Measurements from ENCODE around the gene RGS6. TPM values are rescaled to one million over a fixed set of nuclear protein-coding genes. Genes with fewer than 3 reads are reported as not detected.

Gene RGS6
- polyA plus RNA-seq, 4 donors: 1.1 to 11.3 (median 1.3) TPM

DNA sequence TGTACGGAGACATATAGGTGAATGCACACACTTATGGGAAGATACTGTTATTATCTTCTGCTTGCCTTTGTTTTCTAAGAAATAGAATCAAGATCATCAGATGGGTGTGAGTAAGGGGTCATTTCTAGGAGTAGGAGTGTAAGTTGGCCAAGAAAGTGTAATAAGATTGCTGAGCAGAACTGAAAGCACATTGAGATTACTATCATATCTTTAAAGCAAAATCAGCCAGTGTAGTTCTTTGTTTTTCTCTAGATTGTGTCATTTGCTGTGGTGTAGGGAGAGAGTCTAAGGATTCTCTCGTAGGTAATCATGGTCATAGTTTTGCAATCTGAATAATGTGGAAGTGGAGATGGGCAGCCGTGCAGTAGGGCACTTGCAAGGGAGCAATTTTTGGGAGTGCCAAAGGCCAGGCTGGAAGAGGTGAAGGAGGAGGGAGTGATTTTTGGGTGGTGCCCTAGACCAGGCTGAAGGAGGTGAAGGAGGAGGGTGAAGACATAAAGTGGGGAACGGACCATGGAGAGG, 131.6 kb downstream of the RGS6 start:
- DNase-seq (ENCODE audit: low read depth in 4 of 4, low spot score in 3 of 4): no peak

DNA sequence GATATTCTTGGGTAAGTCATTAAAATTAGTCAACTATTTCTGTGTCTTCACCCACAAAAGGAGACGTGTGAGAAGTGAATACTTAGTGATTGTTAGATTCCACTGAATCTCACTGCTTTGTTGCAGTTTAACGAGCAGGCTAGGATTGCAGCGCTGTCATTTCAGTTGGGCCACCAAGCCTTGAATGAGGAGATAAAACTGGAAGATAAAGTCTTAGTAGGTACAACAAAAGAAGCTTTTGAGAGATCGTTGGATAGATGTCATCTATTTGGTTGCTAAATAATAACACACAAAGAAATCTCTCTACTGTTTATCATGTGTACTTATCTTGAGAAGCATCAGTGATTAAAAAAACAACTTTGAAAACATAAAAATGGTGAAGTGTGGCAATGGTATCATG, 132.3 kb downstream of the RGS6 start:
- no peak for DNase-seq (ENCODE audit: low read depth in 4 of 4, low spot score in 3 of 4)

DNA sequence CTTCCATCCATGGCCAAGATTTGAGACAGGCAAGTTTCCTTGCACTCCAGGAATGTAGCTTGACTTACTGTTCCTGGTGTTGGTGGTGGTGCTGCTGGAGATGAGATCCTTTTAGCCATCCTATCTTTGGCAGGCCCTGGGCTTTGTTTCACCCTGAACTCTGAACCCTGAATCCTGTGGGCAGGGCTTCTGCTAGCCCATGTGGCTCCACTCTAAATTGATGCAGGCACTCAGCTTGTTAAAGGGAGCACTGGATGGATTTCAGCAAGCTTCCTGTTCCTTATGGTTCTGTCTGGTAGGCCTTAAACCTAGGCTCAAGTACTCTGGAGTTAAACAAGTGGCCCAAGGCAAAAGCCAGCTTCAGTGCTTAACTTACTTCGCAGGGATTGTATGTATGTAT, 138.2 kb downstream of the RGS6 start:
- no peak for DNase-seq (ENCODE audit: low read depth in 4 of 4, low spot score in 3 of 4)

DNA sequence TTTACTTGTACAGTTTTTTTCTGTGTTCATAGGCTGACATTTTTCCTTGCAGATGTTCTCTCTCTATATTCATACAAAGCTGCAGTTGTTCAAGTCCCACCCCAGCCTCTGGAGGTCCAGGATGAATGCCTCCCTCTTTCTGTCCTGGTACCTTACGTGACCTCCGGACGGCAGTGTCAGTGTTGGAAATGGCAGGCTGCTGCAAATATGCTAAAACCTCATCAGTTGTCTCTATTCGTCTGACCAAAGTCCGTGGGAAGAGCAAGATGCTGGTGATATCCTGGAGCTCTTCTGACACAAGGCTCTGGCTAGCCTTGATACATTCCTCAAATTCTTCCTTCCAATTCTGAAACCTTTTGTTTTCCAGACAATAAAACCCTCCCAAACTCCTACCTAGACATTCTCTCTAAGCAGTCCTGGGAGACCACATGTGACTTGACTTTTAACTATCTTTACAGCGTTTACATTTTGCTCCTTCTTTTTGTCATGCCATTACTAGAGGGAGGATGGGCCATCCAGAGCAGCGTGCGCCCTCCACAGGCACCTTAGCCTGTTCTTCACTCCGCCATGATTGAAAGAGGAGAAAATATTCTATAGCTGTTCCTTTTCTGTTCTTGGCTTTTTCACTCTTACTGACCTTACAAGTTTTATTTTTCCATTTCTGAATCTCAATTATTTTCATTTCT, 143.6 kb downstream of the RGS6 start:
- DNase-seq (ENCODE audit: low read depth in 4 of 4, low spot score in 3 of 4): no peak

DNA sequence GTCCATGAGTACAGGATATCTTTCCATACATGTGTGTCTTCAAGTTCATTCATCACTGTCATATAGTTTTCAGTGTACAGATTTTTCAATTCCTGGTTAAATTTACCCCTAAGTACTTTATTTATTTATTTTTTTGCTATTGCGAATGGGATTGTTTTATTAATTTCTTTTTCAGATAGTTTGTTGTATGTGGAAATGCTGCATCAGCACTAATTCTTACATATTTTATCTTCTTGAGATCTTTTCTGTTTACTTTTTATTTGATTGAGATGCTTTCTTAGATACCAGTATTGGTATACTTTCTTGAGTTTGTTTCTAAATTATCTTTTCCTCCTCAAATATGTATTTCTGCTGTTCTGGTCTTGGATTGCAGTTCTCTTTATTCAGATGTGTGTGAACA, 148.9 kb downstream of the RGS6 start:
- no peak for DNase-seq (ENCODE audit: low read depth in 4 of 4, low spot score in 3 of 4)

DNA sequence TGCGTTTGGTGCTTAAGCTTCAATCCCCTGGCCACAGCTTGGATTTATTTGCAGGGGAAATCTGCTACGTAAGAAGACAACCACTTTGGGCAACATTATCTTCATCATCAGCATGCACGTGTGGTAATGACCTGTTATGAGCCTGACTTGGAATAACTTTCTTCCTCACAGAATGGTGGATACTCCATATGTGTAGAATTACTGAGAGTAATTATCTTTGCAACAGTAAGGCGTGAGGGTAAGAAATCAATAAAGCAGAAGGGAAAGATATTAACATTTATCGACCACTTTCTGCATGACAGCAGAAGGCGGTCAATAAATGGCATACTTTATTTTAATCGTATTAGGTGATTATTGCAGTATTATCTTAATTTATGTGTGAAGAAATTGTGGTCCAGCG, 152.7 kb downstream of the RGS6 start:
- no peak for DNase-seq (ENCODE audit: low read depth in 4 of 4, low spot score in 3 of 4)

DNA sequence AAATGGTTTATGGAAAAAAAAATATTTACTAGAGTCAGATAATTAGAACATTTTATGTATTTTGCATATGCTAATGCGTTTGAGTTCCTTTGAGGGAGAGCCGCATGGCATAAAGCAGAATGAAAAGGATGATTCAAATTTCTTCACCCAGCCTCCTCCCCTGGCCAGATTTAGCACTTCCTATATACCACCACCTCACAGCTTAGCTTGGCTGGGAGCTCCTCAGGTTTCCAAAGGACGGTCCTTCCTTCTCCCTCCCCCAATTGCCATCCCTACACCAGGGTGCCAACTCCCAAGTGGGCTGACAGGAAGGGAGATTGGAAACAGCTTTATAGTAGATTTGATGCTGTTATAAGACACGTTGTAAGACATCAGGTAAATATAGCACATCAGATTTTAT, 157.4 kb downstream of the RGS6 start:
- no peak for DNase-seq (ENCODE audit: low read depth in 4 of 4, low spot score in 3 of 4)

DNA sequence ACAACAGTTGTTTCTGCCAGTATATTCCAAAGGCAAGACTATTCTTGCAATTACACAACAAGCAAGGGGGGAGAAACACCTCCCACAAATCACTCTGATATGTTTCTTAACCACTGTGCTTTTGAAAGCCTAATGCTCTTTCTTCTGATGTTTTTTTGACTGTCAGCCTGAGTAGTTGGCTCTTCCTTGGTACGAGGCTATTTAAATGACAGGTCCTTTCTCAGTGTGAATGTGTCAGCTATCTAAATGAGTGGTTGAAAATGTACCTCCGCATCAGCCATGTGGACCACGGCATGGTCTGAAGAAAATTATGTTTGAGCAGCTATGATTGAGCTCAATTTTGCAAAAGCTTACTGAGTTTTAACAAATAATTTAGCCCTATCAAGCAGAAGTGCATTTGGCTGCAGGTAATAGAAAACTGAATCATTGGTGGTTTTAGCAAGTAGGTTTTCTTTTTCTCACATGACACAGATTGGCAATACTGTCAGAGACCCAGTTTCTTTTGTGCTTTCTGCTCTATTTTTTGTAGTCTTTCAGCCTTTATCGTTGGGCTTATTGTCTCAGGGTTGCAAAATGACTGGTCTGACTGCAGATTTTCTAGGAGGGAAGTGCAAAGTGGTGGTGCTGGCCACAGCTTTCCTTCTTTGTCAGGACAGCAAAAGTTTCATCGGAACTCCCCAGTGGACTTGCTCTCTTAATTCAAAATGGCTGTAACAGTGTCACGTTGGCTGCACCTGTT, 162.8 kb downstream of the RGS6 start:
- DNase-seq (ENCODE audit: low read depth in 4 of 4, low spot score in 3 of 4): no peak

DNA sequence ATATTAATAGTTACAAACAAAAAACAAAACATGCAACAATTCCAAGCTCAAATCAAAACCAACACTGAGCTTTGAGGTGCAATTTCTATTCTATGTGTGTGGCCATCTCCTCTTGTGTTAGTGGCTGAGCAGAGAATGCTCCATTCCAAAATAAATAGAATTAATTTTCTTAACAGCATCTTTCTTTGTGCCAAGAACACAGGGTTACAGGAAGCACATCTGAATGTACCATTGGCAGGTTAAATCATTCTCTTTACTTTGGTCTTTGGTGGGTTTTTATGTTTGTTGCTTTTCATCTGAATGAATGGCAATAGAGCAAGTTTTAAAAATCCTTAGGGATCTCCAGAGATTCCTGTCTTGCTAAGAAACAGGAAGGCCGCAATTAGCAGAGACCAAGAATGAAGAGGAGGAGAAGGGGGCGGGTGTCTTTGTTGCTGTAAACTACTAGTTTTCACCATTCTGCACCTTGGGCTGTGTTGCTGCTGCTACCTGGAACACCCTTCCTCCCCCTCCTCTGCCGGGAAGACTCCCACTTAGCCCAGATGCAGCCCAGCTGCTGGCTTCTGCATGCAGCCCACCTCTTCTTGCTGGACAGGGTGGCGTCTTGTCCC, 165.0 kb downstream of the RGS6 start:
- DNase-seq (ENCODE audit: low read depth in 4 of 4, low spot score in 3 of 4): no peak

DNA sequence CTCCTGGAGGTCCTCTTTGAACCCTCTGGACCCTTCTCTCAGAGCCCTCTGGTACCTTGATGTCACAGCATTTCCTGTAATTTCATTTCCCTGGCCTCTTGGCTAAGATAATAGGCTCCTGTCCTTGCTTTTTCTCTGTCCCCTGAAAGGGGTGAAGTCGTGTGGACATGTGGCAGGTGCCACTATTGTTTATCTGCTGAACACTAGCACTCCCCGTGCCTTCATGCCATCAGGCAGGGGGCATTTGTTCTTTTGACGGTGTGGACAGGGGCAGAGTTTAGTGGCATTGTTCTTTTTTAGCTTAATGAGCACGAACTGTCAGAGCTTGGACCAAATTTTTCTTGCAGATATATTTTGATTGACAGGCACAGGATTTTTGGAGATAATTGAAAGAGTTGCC, 166.0 kb downstream of the RGS6 start:
- no peak for DNase-seq (ENCODE audit: low read depth in 4 of 4, low spot score in 3 of 4)

DNA sequence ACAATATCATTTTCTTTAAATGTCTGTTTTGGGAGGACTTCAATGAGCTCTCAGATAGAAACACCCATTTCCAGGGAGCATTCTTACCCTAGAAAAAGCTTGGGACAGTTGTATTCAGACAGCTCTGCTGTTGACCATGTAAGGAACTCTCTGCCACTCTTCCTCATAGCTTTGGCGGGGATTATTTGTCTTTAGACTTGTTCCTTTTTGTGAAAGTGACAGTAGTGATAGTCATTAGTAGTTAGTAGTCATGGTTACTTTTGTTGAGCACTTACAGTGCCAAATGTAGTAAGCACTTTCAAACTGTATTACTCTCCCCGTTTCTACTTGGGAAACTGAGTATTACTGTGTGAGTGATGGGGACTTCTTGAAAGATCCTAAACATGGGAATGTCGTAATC, 167.3 kb downstream of the RGS6 start:
- DNase-seq (ENCODE audit: low read depth in 4 of 4, low spot score in 3 of 4): no peak

DNA sequence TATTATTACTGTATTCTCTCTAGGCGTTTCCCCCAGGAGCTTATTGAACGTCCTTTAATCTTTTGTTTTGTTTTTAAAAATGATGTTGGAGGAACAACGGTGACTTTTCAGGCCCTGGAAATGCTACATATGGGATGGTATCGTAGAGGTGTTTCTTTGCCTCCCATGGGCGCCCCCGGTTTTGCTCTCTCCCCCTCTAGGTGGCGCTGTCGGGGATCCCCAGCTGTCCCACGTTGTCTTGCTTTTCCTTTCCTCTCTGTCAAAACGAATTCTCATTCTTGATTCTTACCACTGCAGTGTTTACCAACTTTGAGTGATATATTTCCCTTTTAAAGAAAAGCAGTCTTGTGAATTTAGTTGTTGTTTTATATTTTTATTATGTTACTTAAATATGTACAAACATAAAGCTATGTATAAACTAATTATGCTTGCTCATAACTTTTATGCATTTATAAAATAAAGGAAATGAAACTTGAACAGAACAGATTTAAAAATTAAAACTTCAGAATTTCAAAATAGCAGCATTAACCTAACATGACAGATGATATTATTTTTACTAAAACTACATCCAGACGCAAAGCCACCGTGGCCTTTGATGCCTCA, 171.9 kb downstream of the RGS6 start:
- DNase-seq (ENCODE audit: low read depth in 4 of 4, low spot score in 3 of 4): no peak

DNA sequence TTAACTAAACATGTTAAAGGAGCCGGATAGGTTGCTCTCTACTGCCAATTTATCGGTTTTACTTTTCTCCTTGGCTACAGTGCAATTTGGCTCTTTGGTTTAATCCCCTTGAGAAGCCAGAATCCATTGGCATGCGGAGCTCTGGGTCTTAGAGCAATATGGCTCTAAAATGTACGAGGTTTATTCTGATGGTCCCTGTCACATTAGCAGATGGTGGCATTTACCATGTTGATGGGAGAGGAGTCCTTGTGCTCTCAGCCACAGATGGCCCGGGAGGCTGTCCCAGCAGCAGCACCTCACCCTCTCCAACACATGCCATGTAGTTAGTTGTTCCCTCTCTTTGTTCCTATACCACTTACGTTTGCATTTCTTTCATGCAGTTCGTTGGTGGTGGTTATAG, 179.7 kb downstream of the RGS6 start:
- no peak for DNase-seq (ENCODE audit: low read depth in 4 of 4, low spot score in 3 of 4)

DNA sequence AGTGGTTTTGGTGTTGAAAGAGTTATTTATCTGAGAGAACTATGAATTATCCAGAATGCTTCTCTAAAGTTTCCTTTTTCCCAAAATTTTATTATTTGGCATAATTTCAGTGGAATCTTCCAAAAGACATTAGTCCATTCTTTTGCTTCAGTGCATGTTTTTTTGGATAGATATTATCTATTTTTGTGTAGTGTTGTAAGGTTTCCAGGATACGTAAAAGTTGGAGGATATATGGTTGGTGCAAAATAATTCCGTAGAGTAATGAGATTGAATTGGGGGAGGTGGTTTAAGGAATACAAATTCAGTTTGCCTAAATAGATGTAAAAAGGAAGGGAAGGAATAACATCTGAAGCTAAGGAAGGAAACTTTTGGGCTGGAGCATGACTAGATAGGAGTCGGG, 186.6 kb downstream of the RGS6 start:
- no peak for DNase-seq (ENCODE audit: low read depth in 4 of 4, low spot score in 3 of 4)

DNA sequence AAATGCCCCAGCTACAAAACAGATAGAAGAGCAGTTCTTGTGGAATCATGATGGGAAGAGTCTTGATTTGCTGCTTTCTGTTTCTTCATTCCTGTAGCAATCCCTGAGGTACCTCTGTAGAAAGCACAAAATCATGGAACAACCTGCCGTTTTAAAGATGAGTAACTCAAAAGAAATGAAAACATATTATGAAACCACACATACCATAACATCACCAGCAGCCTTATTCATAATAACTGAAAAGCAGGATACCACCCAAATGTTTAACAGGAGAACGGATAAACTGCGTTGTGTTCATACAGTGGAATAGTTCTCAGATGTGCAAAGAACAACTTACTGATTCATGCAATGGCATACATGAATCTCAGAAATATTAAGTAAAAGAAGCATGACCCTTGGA, 188.1 kb downstream of the RGS6 start:
- no peak for DNase-seq (ENCODE audit: low read depth in 4 of 4, low spot score in 3 of 4)

DNA sequence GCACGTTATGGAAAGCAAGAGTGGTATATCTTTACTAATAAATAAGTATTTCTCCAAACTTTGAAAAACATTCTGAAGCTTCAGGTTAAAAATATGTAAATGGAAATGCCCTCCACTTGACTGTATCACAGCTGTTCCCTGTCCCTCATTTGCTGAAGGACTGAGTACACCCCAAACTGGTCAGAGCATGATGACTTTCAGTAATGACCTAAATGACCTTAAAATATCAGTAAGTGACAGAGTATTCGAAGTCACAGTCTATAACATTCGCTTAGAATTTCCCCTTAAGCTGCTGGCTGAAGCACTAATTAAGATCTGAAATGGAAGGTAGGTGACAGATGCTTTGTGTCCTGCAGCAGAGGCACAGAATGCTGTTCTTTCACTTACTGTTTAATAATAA, 191.5 kb downstream of the RGS6 start:
- no peak for DNase-seq (ENCODE audit: low read depth in 4 of 4, low spot score in 3 of 4)

DNA sequence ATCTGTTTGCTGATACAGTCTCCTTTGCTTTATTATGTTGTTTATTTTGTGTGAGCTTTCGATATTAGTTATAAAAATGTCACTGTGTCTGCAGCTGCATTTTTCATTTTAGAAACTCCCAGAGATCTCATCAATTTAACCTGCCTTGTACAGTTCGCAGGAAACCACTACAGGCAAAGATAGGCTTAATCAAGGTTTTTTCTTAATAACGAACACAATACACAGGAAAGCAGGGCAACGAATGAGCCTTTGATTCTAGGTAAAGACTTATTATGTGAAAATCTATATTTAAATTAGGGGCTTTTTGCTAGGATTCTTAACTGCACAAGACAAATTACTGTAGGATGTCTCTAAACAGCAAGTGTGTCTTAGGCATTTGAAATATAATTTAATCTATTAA, 191.9 kb downstream of the RGS6 start:
- DNase-seq (ENCODE audit: low read depth in 4 of 4, low spot score in 3 of 4): no peak

DNA sequence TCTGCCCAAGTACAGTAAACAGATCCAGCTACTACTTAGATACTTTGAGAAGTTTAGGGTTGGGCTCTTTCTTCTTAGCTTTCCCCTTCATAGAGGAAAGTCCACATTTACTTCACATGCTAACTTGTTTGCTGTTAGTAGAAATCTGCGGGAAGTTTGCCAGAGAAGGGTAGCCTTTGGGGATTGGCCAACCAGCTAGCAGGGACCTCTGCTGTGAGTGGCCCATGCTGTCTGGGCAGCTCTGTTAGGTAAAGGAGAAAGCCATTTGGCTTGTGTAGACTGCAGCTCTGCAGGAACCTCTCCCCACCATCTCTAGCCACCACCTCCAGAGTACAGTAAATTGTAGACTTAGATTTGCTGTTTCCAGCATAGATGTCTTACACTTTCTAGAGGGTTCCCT, 193.9 kb downstream of the RGS6 start:
- DNase-seq (ENCODE audit: low read depth in 4 of 4, low spot score in 3 of 4): no peak

DNA sequence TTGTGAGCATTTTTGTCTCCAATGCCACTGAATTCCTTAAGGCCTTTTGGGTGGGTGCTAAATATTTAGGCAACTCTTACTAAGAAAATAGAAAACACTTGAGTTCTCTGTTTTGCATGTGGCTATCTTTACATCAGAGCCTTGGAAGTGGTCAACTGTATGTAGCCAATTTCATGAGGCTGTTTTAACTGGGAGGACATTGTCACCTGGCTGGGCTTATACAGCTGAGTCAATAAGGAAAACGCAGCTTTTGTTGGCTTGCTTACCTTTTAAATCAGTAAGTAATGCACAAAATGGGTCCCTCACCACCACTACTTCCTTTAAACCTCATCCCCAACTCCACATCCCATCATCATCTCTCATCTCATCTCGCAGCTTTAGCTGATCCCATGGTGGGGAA, 194.3 kb downstream of the RGS6 start:
- DNase-seq (ENCODE audit: low read depth in 4 of 4, low spot score in 3 of 4): no peak

DNA sequence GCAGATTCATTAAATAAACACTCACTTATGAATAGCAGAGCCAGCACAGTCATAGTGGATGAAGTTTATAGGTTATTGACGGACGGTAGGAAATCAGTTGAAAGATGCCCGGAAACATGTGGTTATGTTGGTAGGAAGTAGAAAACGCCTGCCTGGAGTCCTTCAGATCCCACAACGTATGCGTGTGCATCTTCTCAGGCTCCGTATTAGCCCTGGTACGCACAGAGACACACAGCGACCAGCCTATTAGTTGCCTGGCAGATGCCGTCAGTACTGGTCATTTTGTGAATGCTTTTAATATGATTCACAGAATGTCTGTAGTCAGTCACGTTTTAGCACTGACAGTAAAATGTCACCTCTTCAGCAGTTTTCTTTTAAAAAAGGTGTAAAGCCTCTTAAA, 196.4 kb downstream of the RGS6 start:
- DNase-seq (ENCODE audit: low read depth in 4 of 4, low spot score in 3 of 4): no peak

DNA sequence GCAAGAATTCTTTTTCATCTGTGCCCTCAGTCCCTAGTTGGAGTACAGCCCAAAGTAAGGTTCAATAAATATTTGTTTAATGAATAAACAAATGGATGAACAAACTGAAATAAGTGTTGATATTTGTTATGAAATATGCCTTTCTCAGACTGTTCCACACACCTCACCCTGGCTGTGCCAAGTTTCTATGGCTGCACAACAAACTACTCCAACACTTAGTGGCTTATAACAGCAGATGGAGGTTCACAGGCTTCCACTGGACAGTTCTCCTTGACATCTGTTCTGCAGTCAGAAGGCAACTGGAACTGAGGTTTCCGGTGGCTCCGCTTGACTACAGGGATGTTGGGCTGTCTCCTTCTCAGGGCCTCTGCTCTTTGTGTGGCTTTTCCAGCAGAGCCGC, 197.1 kb downstream of the RGS6 start:
- DNase-seq (ENCODE audit: low read depth in 4 of 4, low spot score in 3 of 4): no peak

DNA sequence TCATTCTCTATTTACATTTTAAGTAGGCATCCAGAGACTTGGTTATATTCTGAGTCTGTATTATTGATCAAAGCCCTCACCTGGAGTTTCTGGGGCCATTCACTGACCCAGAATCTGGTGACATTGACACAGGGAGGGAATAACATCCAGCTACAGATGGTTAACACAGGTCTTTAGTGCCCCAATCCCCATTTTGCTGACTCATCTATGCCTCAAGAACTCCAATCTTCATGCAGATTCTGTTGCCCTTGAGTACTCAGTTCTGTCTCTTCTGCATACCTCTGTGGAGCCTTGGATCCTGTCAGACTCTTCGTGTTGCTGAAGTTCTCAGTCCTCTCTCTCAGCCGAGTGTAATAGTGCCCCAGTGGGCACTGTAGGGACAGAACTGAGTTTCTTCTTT, 208.9 kb downstream of the RGS6 start:
- no peak for DNase-seq (ENCODE audit: low read depth in 4 of 4, low spot score in 3 of 4)
